Activated naive CD4-positive, alpha-beta T cell treated with anti-CD3 and anti-CD28 coated beads, Interleukin-2, amount 50 U/mL, for 24 hours (primary cell): Measurements from ENCODE around the gene SSBP1.
A peak's percentile ranks its signal among the peaks of the same experiment; 100 is the strongest.

ENCODE experiments used
- H3K27ac Mint-ChIP-seq: one replicate; pipeline ENCODE4 v1.8.0; 2021; ENCODE audit warnings: mild to moderate bottlenecking, mixed read lengths
- H3K27me3 Mint-ChIP-seq: one replicate; pipeline ENCODE4 v1.8.0; 2021; ENCODE audit warnings: mixed read lengths
- H3K36me3 Mint-ChIP-seq: one replicate; pipeline ENCODE4 v1.8.0; 2021; ENCODE audit warnings: mixed read lengths
- H3K4me1 Mint-ChIP-seq: one replicate; pipeline ENCODE4 v1.8.0; 2021; ENCODE audit warnings: mixed read lengths
- H3K4me3 Mint-ChIP-seq: one replicate; pipeline ENCODE4 v1.8.0; 2021; ENCODE audit warnings: mild to moderate bottlenecking, mixed read lengths
- H3K9me3 Mint-ChIP-seq: one replicate; pipeline ENCODE4 v1.8.0; 2021; ENCODE audit warnings: mixed read lengths

SSBP1 gene

DNA sequence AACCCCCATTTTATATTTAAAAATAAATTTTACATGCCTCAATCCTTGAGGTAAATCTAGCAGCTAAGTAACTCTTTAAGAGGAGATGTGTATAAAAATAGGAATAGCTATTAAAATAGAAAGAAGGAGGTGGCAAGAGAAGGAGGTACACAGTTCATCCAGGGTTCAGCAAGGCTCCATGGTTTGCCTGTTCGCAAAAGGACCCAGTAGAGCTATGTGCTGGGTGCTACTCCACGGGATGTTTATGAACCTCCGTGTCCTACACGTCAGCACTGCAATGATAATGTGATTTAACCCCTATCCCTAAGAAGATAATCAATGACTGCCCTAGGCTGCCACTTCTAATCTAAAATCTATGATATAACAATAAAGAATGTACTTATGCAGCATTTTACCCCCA, 35.3 kb upstream of the SSBP1 start:
- peaks cover 38% of the 10 kb centered on the region for H3K4me1 Mint-ChIP-seq
- no peaks in the 10 kb centered on the region for H3K27me3 Mint-ChIP-seq
- H3K27ac Mint-ChIP-seq = no peak overlapping the region
- H3K4me3 Mint-ChIP-seq = peak overlapping the region; percentile 82
- no peaks in the 10 kb centered on the region for H3K36me3 Mint-ChIP-seq
- H3K9me3 Mint-ChIP-seq = no peaks in the 10 kb centered on the region

DNA sequence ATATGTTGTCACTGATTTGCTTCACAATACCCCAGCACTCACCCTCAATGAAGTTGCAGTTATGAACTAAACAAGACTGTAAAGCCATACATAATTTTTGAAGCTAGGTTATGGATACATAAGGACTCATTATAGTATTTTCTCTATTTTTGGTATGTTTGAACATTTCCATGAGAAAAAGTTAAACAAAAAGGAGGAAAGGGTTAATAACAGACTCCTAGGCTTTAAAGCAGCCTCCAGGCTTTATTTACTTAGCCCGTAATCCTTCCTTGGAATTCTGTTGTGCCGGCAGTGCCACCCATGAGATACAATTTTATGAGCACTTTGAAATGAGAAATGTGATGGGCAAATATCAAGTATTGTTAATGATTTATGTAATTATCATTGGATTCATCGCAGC, 34.0 kb upstream of the SSBP1 start:
- Mint-ChIP-seq H3K27ac (no peak overlapping the region), H3K36me3 (no peaks in the 10 kb centered on the region), H3K4me1 (peaks cover 25% of the 10 kb centered on the region), H3K27me3 (no peaks in the 10 kb centered on the region), H3K4me3 (no peak overlapping the region), H3K9me3 (no peaks in the 10 kb centered on the region)

DNA sequence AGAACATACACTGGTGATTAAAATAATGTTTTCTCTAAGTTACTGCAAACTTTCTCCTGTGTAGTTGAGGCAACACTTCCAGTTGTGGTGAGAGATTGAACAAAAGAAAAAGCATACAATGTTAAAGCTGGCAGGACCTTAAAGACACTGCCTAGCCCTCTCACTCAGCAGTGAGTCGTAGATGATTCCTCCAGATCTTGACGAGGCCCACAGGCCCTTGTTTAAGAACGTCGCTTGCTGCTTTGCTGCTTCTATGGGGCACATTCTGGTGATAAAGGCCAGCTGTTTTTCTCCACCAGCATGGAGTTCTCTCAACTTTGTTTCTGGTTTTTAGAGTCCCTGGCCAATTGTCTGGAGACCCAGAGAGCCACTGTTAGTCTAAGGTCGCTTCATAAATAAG, 33.4 kb upstream of the SSBP1 start:
- no peaks in the 10 kb centered on the region for H3K27me3 Mint-ChIP-seq
- no peak overlapping the region for H3K27ac Mint-ChIP-seq
- no peaks in the 10 kb centered on the region for H3K36me3 Mint-ChIP-seq
- peaks cover 19% of the 10 kb centered on the region for H3K4me1 Mint-ChIP-seq
- H3K4me3 Mint-ChIP-seq = no peak overlapping the region
- H3K9me3 Mint-ChIP-seq = no peaks in the 10 kb centered on the region

DNA sequence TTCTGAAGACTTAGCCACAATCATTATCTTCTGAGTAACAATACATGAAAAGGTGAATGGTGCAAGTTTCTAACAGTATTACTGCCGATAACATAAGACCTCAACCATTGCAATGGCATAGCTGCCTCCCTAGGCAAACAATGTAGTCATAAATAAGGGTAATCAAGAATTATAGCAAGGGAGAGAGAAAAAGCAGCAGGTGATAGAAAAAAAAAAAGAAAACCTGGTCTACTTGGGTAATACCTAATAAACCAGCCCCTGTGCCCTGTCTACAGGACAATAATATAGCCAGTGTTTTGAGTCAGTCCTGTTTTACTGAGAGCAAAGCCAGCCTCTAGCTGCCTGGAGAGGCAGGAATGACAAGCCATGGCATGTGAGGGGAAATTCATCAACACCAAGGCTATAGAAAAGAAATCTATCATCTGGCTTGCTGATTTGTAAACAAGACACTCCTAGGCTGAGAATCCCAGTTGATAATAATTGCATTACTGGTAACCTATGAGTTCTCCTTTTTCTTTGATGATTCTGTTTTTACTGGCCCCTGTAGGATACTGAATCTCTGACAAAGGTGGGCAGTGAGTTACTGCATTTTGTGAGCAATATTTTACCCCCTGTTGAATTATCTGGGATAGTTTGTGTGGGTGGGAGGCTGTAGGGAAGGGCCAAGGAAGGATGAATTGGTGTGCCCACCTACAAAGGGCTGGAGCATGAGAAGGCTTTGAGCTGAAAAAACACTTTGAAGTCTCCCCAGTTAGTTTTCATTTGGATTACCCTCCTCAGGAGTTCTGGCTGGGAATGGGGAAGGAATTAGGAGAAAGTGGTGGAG, 31.7 kb upstream of the SSBP1 start:
- no peaks in the 10 kb centered on the region for H3K9me3 Mint-ChIP-seq
- no peak overlapping the region for H3K4me3 Mint-ChIP-seq

DNA sequence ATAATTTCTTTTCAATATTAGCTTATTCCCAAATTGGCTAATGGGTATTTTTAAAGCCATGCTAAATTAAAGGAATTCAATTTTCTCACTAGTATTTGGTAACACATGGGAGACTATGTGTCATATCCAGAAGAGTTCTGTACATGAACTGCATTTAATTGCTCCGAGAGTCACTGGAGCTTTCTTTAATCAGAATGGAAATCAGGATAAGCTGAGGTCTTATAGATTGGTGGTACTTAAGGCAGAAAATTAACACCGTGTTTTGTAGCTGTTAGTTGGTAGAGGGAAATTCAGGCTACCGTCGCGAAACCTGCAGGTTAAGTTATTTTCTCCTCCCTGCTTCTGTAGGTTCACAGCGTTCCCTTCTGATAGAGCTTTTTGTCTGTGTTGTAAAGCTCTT, 29.8 kb upstream of the SSBP1 start, which contains the start of gene WEE2:
WEE2 (plus strand) TSS at position 3 of the 400 bp plus-strand sequence. CDS start 406 bp downstream, outside the sequence.
- H3K9me3 Mint-ChIP-seq = no peaks in the 10 kb centered on the region
- no peak within 1 kb of the TSS for H3K4me3 Mint-ChIP-seq
- H3K4me1 Mint-ChIP-seq = peaks cover 4% of the 10 kb centered on the region
- H3K36me3 Mint-ChIP-seq = no peaks in the 10 kb centered on the region
- H3K27me3 Mint-ChIP-seq = no peaks in the 10 kb centered on the region
- no peak within 1 kb of the TSS for H3K27ac Mint-ChIP-seq

More for the DNA sequence above, 31.7 kb upstream of the SSBP1 start:
- H3K36me3 Mint-ChIP-seq = no peaks in the 10 kb centered on the region
- no peaks in the 10 kb centered on the region for H3K27me3 Mint-ChIP-seq
- peaks cover 5% of the 10 kb centered on the region for H3K4me1 Mint-ChIP-seq
- H3K27ac Mint-ChIP-seq = no peak overlapping the region

DNA sequence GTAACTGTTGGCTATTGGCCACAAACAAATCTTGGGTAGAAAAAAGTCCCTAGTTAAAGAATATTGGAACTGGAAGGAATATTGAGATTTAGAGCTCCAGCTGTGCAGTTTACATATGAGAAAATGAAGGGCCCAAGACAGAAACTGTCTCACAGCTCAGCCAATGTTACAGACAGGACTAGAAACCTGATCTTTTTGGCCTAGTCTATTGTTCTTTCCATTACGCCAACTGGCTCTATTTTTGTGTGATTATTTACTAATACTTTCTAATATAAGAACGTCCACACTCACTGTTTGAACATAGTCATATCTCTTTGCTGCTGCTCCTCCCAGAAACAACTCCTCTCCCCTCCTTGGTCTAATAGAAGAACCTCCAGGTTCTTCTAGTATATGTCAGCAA, 28.8 kb upstream of the SSBP1 start:
- Mint-ChIP-seq H3K36me3 (no peaks in the 10 kb centered on the region), H3K27ac (no peak overlapping the region), H3K4me1 (peaks cover 4% of the 10 kb centered on the region), H3K9me3 (no peaks in the 10 kb centered on the region), H3K27me3 (no peaks in the 10 kb centered on the region), H3K4me3 (no peak overlapping the region)

DNA sequence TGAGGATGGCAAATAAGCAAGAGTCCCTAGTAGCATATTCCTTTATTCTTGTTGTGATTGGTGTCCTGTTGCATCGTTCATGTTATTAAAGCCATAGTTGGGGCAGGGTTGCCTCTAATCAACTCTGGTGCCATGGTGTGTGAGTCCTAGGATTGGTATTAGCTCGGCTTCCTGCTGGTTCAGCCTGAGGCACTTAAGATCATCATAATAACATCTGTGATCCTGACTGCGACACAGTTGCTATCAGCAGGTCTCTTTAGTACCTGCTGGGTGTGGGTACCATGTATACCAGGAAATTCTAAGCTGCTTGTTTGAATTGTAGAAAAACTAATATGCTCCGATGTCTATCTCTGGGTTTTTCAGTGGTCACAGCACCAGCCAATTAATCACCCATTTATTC, 28.4 kb upstream of the SSBP1 start:
- no peaks in the 10 kb centered on the region for H3K9me3 Mint-ChIP-seq
- H3K36me3 Mint-ChIP-seq = no peaks in the 10 kb centered on the region
- H3K4me1 Mint-ChIP-seq = peaks cover 4% of the 10 kb centered on the region
- H3K27ac Mint-ChIP-seq = no peak overlapping the region
- H3K4me3 Mint-ChIP-seq = no peak overlapping the region
- no peaks in the 10 kb centered on the region for H3K27me3 Mint-ChIP-seq

DNA sequence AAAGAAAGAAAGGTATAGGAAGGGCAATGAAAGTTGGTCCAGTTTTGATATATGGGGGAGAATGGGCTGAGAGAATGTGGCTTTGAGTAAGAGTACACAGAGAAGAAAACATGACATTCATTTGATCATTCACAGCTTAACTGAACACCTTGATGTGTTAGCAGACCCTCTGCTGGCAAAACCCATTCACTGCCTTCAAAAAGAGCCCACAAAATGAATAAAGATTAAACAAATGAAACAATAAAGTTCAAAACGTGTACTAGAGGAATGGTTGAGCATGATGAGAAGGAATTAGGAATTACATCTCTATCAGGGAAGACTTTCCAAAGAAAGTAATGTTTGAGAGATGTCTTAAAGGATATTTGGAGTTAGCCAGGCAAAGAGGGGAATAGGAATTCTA, 27.9 kb upstream of the SSBP1 start:
- Mint-ChIP-seq H3K9me3 (no peaks in the 10 kb centered on the region), H3K27me3 (no peaks in the 10 kb centered on the region), H3K4me1 (peaks cover 4% of the 10 kb centered on the region), H3K27ac (no peak overlapping the region), H3K4me3 (no peak overlapping the region), H3K36me3 (no peaks in the 10 kb centered on the region)

DNA sequence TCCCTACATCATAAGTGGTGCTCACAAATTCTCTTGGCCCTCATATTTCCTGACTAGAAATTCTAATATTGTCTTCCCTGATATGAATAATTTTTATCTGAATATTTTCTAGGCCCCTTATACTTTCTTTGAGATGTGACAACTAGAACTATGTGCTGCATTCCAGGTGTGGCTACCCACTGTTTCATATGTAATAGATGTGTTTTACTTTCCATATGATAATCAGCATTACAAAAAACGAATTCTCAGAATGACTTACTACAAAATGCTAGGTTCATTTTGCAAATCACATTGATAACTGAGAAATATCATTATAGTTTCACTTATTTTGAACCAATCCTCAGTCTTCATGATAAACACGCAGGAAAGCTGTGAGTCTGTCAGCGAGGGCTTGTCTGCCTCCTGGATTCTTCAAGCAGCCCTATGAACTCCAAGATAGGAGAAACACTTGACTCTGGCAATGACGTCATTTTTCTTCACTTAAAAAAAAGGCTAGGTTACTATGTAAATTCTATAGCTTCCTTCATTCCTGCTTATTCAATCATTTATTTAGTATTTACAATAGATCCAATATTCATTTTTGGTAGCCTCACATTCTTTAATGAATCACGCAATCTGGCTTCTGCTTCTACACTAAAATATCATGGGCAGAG, 25.4 kb upstream of the SSBP1 start:
- Mint-ChIP-seq H3K27me3 (no peaks in the 10 kb centered on the region), H3K9me3 (no peaks in the 10 kb centered on the region), H3K4me1 (peaks cover 4% of the 10 kb centered on the region), H3K36me3 (peaks cover 2% of the 10 kb centered on the region), H3K27ac (no peak overlapping the region), H3K4me3 (no peak overlapping the region)

DNA sequence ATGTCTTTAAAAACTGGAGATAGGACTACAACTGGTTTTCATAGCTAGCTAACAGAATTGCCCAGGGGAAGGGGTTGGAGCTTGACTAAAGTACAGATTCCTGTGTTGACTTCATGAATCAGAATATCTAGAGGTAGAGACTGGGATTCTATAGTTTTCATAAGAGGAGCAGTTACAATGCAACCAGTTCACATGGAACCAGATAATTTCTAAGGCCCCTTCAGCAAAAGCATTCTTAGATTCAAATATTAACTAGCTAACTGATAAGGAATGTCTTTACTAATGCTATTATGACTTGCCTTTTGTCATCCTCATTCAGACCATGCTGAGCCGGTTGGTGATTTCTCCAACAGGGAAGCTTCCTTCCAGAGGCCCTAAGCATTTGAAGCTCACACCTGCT, 24.3 kb upstream of the SSBP1 start:
- Mint-ChIP-seq H3K9me3 (no peaks in the 10 kb centered on the region), H3K4me3 (no peak overlapping the region), H3K4me1 (peaks cover 4% of the 10 kb centered on the region), H3K27ac (no peak overlapping the region), H3K36me3 (peaks cover 2% of the 10 kb centered on the region), H3K27me3 (no peaks in the 10 kb centered on the region)

DNA sequence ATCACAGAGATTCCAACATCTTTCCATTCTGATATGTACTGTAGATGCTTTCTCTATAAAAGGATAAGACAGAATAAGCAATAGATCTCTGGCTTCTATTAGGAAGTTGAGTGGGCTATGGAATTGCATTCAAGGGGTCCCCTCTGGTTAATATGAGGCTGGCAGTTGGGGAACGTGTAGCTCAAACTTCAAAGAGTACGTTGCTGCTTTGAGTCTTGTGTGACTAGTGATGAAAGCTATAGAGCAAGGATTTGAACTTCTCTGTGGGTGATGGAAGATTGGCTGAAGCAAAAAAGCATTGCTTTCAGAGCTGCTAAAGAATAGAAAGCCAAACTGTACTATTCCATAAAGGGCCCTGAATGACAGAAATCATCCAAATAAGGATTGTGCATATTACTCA, 23.6 kb upstream of the SSBP1 start:
- Mint-ChIP-seq H3K27me3 (no peaks in the 10 kb centered on the region), H3K9me3 (no peaks in the 10 kb centered on the region), H3K4me3 (no peak overlapping the region), H3K27ac (no peak overlapping the region), H3K4me1 (peaks cover 4% of the 10 kb centered on the region), H3K36me3 (peaks cover 2% of the 10 kb centered on the region)

DNA sequence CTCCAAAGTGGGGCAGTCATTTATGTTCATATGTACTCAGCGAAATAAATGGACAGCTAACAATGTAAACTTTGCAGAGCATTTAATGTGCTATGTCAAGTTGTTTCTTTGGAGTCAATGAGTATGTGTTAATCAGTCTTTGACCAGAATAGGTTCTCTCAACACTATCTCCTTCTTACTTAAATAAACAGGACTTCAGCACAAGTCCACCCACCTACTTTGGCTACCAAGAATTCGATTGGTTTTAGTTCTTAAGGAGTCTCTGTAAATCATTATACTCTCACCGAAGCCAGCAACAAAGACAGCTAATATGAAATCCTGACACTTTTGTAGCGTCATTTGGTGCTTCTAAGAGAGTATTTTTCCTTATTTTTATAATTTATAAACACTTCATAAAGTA, 23.1 kb upstream of the SSBP1 start:
- Mint-ChIP-seq H3K4me1 (peaks cover 4% of the 10 kb centered on the region), H3K27ac (no peak overlapping the region), H3K27me3 (no peaks in the 10 kb centered on the region), H3K4me3 (no peak overlapping the region), H3K9me3 (no peaks in the 10 kb centered on the region), H3K36me3 (peaks cover 2% of the 10 kb centered on the region)

DNA sequence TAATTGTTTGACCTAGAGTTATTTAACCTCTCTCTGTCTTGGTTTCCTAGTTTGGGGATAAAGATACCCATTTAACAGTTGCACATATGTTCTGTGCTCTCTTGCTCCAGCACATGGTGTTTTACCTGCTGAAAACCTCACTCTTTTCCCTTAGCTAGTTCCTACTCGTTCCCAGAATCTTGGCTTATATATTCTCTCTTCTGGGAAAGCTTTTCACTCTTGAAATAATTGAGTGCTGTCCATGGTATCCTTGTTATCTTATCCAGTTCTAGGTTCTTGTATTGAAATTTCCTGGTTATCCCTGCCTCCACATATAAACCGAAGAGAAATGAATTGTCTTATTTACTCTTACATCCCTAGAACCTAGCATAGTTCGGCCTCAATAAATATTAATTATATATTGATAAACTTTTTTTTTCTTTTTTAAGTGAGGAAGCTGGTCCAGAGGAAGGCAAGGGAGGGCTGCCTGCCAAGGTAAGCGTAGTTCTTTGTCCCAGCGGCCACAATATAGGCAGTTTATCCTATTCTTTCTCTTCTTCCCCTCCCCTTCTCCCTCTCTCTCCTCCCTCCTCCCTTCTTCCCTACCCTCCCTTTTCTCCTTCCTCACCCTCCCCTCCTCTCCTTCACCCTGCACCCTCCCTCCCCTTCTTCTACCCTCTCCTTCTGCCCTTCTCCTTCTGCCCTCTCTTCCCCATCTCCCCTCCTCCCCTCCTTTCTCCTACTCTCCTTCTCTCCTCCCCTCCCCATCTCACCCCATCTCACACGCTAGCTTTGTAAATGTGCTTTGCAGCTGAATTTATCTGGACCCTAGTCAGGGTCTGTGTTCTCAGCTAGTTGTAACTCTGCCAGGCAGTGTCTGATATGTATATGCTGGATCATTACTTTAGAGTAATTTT, 22.1 kb upstream of the SSBP1 start:
- no peaks in the 10 kb centered on the region for H3K27me3 Mint-ChIP-seq
- H3K9me3 Mint-ChIP-seq = no peaks in the 10 kb centered on the region
- no peak overlapping the region for H3K27ac Mint-ChIP-seq
- peaks cover 4% of the 10 kb centered on the region for H3K4me1 Mint-ChIP-seq
- H3K4me3 Mint-ChIP-seq = no peak overlapping the region
- peaks cover 2% of the 10 kb centered on the region for H3K36me3 Mint-ChIP-seq

DNA sequence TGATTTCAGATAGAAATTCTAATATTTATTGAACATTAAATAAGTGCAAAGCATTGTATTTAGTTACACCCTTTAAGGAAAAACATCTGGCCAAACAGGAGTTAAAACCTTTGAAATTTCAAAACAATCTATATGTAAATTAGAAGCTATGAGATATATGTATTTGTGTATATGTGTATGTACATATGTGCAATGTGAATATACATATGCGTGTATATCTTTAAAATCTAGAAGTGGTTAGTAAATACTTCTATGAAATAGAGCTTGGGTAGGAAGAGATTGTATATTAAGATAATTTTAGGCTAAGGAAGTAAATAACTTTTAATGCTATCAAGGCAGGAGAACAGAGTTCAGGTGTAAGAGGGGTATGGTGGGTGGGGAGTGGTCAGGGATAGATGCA, 20.7 kb upstream of the SSBP1 start:
- no peak overlapping the region for H3K4me3 Mint-ChIP-seq
- no peaks in the 10 kb centered on the region for H3K9me3 Mint-ChIP-seq
- no peaks in the 10 kb centered on the region for H3K4me1 Mint-ChIP-seq
- H3K27ac Mint-ChIP-seq = no peak overlapping the region
- H3K27me3 Mint-ChIP-seq = no peaks in the 10 kb centered on the region
- peaks cover 2% of the 10 kb centered on the region for H3K36me3 Mint-ChIP-seq

DNA sequence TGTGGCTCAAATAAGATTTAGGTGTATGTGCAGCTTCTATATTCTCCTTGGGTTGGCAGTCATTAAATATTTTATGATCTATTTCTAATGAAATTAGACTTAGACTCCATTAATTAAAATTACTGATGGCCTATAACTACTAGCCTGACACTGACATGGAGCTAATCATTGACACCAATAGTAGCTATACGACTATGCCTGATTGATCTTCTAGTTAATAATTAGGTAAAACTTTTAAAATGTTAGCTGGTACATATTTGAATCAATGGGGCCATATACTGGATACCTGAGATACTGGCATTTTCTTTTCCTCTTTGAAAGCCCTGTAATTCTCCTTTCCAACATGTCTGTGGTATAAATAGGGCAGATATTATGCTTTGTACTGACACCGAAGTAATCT, 15.6 kb upstream of the SSBP1 start:
- H3K27me3 Mint-ChIP-seq = no peaks in the 10 kb centered on the region
- H3K4me1 Mint-ChIP-seq = no peaks in the 10 kb centered on the region
- no peaks in the 10 kb centered on the region for H3K9me3 Mint-ChIP-seq
- peaks cover 7% of the 10 kb centered on the region for H3K36me3 Mint-ChIP-seq
- no peak overlapping the region for H3K4me3 Mint-ChIP-seq
- no peak overlapping the region for H3K27ac Mint-ChIP-seq

DNA sequence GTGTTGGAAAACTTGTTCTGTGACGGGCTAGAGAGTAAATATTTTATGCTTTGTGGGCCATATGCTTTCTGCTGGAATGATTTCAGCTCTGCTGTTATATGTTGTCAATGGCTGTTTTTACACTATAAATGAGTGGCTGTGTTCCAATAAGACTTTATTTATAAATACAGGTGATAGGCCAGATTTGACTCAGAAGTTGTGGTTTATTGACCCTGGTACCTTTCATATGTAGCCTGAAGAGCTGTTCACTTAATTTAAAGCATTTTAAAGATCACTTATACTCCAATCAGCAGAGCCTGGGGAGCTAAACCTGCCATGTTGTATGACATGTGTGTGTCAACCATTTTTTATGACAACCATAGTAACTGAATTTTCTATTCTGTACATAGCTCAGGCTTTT, 9.1 kb upstream of the SSBP1 start:
- peaks cover 5% of the 10 kb centered on the region for H3K36me3 Mint-ChIP-seq
- no peak overlapping the region for H3K27ac Mint-ChIP-seq
- no peaks in the 10 kb centered on the region for H3K4me1 Mint-ChIP-seq
- H3K4me3 Mint-ChIP-seq = no peak overlapping the region
- H3K27me3 Mint-ChIP-seq = no peaks in the 10 kb centered on the region
- no peaks in the 10 kb centered on the region for H3K9me3 Mint-ChIP-seq
